ENCODE data around the gene ZAP70.
"Not testable (repeated sequence)": the region's sequence is repeated elsewhere in the genome, so short reads cannot be mapped to it uniquely, and the experiment has no call there.

Gene ZAP70

DNA sequence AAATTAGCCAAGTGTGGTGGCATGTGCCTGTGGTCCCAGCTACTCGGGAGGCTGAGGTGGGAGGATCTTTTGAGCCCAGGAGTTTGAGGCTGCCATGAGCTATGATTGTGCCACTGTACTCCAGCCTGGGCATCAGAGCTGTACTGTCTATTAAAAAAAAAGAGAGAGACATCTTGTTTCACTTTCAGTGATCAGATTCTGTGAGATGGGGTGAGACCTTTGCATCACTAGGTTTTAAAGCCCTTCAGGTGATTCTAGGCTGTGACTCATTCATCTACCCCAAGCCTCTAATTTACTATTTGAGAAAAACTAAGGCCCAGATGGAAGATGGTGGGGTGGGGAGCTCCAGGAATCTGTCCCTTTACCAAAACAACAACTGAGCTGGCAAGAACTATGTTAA is 36.8 kb upstream of the ZAP70 start:
- H3K4me3 ChIP-seq (ENCODE audit: low read depth, low read length): no peak overlapping the region
- POLR2A ChIA-PET: no interaction called here
- DNase-seq (ENCODE audit: low read depth, low spot score): no peak

DNA sequence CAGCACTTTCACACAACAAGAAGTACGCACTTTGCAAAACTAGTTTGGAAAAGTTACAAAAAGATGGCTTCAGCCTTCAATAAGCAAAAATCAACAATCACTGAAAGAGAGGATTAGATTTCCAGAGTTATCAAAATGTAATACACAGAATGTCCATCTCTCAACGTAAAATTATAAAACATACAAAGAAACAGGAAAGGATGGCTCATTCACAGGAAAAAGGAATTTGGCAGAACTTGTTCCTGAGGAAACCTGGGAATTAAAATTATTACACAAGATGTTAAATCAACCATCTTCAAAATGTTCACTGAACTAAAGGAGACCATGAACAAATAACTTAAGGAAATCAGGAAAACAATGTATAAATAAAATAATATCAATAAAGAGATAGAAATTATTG is 35.9 kb upstream of the ZAP70 start:
- no peak for DNase-seq (ENCODE audit: low read depth, low spot score)
- no peak overlapping the region for H3K4me3 ChIP-seq (ENCODE audit: low read depth, low read length)
- TF ChIP-seq, protein P1, sequence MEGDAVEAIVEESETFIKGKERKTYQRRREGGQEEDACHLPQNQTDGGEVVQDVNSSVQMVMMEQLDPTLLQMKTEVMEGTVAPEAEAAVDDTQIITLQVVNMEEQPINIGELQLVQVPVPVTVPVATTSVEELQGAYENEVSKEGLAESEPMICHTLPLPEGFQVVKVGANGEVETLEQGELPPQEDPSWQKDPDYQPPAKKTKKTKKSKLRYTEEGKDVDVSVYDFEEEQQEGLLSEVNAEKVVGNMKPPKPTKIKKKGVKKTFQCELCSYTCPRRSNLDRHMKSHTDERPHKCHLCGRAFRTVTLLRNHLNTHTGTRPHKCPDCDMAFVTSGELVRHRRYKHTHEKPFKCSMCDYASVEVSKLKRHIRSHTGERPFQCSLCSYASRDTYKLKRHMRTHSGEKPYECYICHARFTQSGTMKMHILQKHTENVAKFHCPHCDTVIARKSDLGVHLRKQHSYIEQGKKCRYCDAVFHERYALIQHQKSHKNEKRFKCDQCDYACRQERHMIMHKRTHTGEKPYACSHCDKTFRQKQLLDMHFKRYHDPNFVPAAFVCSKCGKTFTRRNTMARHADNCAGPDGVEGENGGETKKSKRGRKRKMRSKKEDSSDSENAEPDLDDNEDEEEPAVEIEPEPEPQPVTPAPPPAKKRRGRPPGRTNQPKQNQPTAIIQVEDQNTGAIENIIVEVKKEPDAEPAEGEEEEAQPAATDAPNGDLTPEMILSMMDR (IDR thresholded peaks at IDR 0.05; ENCODE audit: insufficient read depth, low read length, missing control alignments): no peak
- CTCF ChIA-PET: interaction anchor here (0.8 to 6.3 kb wide), 3 partner anchors 14 to 87 kb away, joined by 3 to 59 read pairs (median 32); partner anchors contain the start of gene ACTR1B
- POLR2A ChIA-PET: no interaction called here

More for the DNA sequence above, 36.8 kb upstream of the ZAP70 start:
- TF ChIP-seq, protein P1 (IDR thresholded peaks at IDR 0.05; ENCODE audit: insufficient read depth, low read length, missing control alignments): no peak
- CTCF ChIA-PET: interaction anchor here (1.6 to 6.3 kb wide), 3 partner anchors 11 to 21 kb away, joined by 4 to 59 read pairs (median 32); partner anchors contain the start of gene ACTR1B

DNA sequence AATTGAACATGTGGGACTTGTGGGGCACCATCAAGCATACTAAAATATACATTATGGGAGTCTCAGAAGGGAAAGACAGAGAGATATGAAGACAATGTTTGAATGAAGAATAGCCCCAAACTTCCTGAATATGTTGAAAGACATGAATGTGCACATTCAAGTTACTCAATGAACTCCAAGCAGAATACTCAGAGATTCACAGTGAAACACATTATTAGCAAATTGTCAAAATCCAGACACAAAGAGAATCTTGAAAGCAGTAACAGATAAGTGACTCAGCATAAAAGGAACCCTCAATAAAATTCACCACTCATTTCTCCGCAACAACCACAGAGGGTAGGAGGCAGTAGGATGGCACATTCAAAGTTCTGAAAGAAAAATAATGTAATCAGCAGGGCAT is 35.1 kb upstream of the ZAP70 start:
- no peak for DNase-seq (ENCODE audit: low read depth, low spot score)
- ChIA-PET POLR2A (no interaction called here), CTCF (interaction anchor here (4.0 to 6.3 kb wide), 2 partner anchors 15 to 20 kb away, joined by 32 to 59 read pairs; partner anchors contain the start of gene ACTR1B)
- no peak overlapping the region for H3K4me3 ChIP-seq (ENCODE audit: low read depth, low read length)
- TF ChIP-seq, protein P1 (IDR thresholded peaks at IDR 0.05; ENCODE audit: insufficient read depth, low read length, missing control alignments): no peak

DNA sequence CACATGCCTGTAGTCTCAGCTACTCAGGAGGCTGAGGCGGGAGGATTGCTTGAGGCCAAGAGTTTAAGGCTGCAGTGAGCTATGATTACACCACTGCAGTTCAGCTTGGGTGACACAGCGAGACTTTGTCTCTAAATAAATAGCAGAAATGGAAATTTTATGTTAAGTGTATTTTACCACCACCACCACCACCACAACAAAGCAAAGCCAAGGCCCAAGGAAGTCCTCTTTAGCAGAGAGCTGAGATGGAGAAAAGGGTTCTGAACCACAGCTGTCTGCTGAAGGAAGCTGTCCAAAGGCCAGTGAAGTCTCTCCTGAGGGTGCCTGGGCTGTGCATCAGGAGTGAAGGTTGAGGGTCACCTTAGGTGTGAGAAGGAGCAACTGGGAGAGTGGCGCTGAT is 26.1 kb upstream of the ZAP70 start:
- POLR2A ChIA-PET: not testable (repeated sequence)

DNA sequence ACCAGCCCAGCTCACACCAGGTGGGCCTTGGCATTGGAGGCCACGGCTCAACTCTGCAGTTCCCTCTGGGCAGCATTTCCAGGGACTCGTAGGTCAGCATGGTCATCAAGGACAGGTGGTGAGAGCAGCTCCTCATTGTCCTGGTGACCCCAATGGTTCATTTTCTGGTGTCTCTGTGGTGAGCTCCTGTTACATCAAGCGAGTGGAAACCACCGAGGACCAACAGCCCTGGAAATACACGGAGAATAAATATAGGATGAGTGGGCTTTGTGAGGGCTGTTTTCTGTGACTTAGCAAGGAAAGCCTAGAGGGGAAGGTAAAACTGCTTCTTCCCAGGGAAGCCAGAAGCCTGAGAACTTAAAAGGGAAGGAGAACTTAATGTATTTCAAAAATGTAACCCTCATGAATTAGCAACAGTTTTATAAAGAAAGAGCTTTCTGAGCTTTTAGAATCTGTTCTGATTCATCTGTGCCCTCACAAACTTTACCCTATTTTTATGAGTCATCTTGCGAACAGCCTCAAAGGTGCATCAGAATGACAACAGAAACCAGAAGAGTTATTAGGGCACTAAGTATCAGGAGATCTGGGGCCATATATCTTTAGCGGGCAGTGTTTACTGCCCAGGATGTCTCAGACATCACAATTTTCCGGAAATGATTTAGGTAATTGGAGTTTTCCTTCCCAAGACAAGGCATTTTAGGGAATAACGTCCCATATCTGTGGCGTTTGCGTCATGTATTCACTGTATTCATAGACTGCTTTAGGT is 25.1 kb upstream of the ZAP70 start:
- TF ChIP-seq, protein P1 (IDR thresholded peaks at IDR 0.05; ENCODE audit: insufficient read depth, low read length, missing control alignments): no peak
- no peak overlapping the region for H3K4me3 ChIP-seq (ENCODE audit: low read depth, low read length)
- CTCF ChIA-PET: interaction anchor here (1.7 to 2.9 kb wide), 2 partner anchors 10 to 12 kb away, joined by 4 to 32 read pairs; no protein-coding TSS in a partner anchor

More for the DNA sequence above, 26.1 kb upstream of the ZAP70 start:
- CTCF ChIA-PET: interaction anchor here (1.5 to 2.9 kb wide), 3 partner anchors 11 to 97 kb away, joined by 4 to 32 read pairs (median 4); no protein-coding TSS in a partner anchor
- DNase-seq (ENCODE audit: low read depth, low spot score); H3K4me3 ChIP-seq (ENCODE audit: low read depth, low read length): not testable (repeated sequence)

DNA sequence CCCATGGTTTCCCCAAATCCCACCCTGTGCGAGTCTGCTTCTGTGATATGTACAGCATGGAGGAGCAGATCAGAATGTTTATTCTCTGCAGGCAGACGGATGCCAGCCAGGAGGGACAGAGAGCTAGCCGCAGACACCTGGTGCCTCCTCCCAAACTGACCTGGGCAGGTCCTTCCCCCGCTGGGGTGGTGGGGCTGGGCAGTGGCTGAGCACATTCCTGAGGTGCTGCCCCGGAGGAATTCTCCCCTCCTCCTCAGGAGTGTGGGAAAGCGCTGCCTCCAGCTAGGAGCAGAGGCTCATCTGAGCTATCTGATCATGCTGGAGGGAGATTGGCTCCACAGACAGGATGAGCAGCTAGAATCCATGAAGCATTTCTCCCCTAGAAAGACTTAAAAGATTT is 22.2 kb upstream of the ZAP70 start:
- ChIA-PET POLR2A (no interaction called here), CTCF (interaction anchor here (1.1 to 1.3 kb wide), 2 partner anchors 9 to 100 kb away, joined by 7 to 9 read pairs; no protein-coding TSS in a partner anchor)
- TF ChIP-seq, protein P1 (IDR thresholded peaks at IDR 0.05; ENCODE audit: insufficient read depth, low read length, missing control alignments): no peak
- DNase-seq (ENCODE audit: low read depth, low spot score): no peak
- H3K4me3 ChIP-seq (ENCODE audit: low read depth, low read length): no peak overlapping the region

More for the DNA sequence above, 25.1 kb upstream of the ZAP70 start:
- POLR2A ChIA-PET: no interaction called here
- no peak for DNase-seq (ENCODE audit: low read depth, low spot score)

All from AG04449 (cell line).